ENCODE measurements around the gene SLC17A2. TPM values are rescaled to one million over a fixed set of nuclear protein-coding genes. Genes with fewer than 3 reads are reported as not detected.
"Not testable (repeated sequence)": the region's sequence is repeated elsewhere in the genome, so short reads cannot be mapped to it uniquely, and the experiment has no call there.

SLC17A2 gene
- polyA plus RNA-seq, 1 donor: not detected

GRCh38 chr6:25951296-25952032 lies 21.0 kb upstream of the SLC17A2 start:
- no peak for DNase-seq

- no peak for DNase-seq
Observed at GRCh38 chr6:25950297-25950696, 19.8 kb upstream of the SLC17A2 start.

DNA sequence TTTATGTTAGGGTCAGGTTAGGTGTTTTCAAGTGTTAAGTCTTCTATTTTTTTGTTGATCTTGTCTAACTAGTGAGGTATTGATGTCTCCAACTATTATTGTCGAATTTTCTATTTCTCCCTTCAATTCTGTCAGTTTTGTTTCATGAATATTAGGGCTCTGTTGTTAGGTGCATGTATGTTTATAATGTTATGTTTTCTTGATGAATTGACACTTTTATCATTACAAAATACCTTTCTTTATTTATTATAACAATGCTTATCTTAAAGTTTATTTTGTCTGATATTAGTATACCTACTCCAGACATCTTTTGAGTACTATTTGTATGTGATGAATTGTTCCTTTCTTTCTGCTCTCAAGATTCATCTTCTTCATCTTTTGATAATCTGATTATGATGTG lies 19.2 kb upstream of the SLC17A2 start:
- DNase-seq: no peak

DNA sequence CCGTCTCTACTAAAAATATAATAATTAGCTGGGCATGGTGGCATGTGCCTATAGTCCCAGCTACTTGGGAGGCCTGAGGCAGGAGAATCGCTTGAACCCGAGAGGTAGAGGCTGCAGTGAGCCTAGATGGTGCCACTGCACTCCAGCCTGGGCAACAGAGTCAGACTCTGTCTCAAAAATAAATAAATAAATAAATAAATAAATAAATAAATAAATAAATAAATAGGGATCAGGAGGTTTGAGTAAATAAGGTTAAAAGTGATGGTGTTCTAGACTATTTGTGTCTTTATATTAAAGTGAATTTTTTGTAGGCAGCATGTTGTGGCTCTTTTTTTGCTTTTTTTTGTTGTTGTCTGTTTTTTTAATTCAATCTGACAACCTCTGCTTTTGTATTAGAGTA lies 17.0 kb upstream of the SLC17A2 start:
- DNase-seq: not testable (repeated sequence)

DNA sequence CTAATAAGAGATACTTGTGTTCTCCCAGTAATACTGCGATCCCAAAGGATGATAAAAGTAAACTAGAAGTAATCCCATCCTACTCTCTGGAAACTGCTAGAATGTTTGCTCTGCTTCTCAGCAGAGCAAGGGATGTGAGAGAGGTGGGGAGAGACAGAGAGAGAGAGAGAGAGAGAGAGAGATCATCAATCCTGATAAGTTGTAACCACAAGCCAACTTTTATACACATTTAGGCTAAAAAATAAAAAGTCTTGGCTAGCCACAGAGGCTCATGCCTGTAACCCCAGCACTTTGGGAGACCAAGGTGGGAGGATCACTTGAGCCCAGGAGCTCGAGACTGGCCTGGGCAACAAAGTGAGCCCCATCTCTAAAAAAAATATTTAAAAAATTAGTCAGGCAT lies 16.1 kb upstream of the SLC17A2 start:
- no peak for DNase-seq

DNA sequence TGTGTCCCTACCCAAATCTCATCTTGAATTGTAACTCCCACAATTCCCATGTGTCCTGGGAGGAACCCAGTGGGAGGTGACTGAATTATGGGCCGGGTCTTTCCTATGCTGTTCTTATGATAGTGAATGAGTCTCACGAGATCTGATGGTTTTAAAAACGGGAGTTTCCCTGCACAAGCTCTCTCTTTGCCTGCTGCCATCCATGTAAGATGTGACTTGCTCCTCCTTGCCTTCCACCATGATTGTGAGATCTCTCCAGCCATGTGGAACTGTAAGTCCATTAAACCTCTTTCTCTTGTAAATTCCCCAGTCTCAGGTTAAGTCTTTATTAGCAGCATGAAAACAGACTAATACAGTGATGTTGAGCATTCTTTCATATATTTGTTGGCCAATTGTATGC lies 15.2 kb upstream of the SLC17A2 start:
- DNase-seq: not testable (repeated sequence)

- no peak for DNase-seq
Observed at GRCh38 chr6:25944688-25945574, 14.4 kb upstream of the SLC17A2 start.

GRCh38 chr6:25943887-25944286 lies 13.4 kb upstream of the SLC17A2 start:
- DNase-seq: no peak

GRCh38 chr6:25942561-25943147 lies 12.2 kb upstream of the SLC17A2 start:
- no peak for DNase-seq

DNA sequence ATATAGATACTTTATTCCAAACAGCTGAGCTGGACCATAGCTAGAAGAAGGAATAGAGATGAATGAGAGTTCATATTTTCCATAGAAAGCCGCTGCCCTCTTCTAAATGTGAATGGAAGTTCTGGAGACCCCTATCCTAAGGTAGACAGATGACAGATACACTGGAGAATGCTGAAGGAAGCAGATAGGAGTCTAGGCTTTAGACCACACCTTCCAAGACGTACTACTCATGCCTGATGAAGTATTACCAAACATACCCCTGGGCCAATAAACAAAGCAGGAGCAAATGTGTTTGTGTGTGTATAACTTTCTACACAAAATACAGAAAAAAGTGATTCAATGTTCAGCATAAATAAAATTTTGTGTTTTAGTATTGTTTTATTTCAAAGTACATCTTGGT lies 9.1 kb upstream of the SLC17A2 start:
- no peak for DNase-seq

DNA sequence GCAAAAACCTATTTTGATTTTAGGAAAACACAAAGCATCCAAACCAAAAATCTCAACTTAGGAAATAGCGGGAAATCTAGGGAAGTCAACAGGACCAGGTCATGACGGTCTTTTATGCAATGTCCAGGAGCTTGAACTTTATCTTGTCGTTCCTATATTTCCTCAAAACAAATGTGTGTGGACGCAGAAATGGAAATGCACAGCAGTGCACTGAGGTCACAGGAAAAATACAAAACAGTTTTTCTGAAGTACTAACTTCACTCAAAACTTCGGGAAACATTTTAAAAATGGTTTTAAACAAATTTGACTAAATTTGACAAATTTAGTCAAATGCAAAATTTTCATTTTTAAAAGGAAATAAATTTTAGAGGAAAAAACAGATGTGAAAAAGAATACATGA lies 5.5 kb upstream of the SLC17A2 start:
- DNase-seq: no peak

- DNase-seq: no peak
Observed at GRCh38 chr6:25934735-25935313, 4.3 kb upstream of the SLC17A2 start.

- DNase-seq: no peak
Observed at GRCh38 chr6:25934156-25934555, 3.7 kb upstream of the SLC17A2 start.

- no peak for DNase-seq
Observed at GRCh38 chr6:25931411-25931709, 869 bp upstream of the SLC17A2 start.

DNA sequence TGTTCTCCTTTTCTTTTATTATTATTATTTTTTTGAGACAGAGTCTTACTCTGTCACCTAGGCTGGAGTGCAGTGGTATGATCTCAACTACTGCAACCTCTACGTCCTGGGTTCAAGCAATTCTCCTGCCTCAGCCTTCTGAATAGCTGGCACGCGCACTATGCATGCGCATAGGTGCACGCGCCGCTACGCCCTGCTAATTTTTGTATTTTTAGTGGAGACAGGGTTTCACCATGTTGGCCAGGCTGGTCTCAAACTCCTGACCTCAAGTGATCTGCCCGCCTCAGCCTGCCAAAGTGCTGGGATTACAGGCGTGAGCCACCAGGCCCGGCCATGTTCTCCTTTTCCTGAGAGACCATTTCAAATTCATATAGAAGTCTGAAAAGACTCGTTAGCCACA lies 706 bp downstream of the SLC17A2 start:
- not testable (repeated sequence) for DNase-seq

DNA sequence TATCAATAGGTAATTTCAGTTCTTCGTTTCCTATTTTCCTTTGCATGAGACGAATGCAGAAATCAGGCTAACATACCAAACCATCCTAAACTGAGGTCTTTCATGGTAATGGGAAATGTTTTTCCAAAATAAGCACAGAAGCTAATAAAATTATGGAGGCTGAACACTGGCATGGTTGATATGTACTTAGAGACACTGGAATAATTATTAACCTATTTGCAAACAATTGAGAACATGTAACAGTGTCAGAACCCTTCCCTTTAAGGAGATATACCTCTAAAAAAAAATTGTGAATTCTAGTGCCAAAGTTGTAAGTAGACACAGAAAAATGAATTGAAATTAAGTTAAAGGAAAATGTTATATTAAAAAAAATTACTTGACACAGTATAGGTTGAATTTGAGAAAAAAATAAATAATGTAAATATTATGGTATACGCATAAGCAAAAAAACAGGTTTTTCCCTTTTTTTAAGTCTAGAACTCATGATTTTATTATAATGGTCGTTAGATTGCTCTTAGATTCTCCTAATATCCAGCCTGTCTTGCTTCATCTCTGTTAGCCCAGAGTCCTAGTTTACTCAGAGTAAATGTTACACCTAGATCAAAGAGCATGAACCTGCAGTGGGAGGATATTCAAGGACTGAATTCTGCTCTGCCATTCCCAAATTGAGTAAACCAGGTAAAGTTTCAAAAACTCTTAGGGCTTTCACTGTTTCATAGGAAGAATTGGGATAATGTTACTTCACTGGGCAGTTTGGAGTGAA lies 1.7 kb downstream of the SLC17A2 start:
- DNase-seq: no peak

DNA sequence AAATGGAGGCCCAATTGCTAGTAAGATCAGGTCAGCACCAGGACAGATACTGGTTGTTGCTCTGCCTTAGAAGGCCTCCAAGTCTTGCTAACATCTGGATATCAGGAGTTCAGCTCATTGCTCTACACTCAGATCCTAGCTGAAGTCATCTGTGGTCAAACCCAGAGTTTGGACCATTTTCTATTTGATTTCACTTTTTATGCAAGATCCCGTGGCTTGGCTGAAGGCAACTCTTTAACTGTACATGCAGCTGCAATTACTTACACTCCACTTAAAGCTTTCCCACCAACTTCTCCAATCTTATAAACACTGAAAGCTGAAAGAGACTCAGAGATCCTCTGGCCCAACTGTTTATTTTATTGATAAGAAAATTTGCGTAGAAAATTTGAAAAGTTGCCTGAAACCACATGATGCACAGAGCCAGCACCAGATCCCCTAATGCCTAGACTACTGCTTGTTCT lies 2.7 kb downstream of the SLC17A2 start:
- DNase-seq: peak; percentile 9

- no peak for DNase-seq
Observed at GRCh38 chr6:25927178-25927577, 3.3 kb downstream of the SLC17A2 start.

GRCh38 chr6:25925876-25926275 lies 4.6 kb downstream of the SLC17A2 start:
- no peak for DNase-seq

DNA sequence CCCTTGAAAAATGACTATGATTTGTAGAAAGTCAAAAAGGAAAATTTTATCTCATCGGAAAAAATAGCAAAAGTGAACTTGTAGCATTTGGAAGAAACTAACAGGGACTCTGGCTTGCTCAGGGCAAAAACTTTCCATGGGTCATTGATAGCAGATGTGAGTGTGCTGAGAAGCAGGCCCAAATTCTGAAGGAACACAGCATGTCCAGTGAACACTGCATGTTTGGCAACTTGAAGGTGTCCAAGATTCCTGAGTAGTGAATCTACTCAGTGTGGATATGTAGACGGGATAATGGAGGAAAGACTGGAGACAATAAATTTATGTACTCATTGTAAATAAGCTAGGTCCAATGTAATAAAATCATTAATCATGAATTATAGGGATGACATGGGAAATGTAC lies 8.2 kb downstream of the SLC17A2 start:
- peak; percentile 11 for DNase-seq

DNA sequence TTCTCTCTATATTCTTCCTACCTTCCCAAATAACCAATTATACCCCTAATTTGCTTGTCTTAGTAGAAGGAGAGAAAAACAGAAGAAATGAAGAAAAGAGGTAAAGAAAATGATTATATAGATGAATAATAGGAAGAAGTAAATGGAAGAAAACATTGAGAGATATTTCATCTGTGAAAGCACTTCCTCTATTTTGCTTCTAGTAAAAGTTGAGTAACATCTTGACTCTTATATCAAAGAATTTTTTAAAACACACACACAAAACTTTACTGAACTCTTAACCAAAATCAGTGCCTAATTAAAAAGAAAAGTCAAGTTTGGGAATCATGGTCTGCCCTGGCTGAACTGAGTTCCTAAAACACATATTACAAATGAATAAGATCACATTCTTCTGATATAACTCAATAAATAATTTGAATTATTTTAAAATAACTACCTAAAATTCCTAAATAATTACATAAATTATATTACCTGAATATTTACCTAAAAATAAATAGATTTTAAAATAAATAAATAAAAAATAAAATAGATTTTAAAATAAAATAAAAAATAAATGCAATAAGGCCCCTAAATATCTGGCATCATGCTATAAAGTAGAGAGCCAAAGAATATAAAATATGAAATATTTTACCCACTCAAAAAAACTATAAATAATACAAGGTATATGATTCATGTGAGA lies 8.8 kb downstream of the SLC17A2 start:
- no peak for DNase-seq

- no peak for DNase-seq
Observed at GRCh38 chr6:25919657-25920056, 10.8 kb downstream of the SLC17A2 start.

Data from hindlimb muscle (tissue), 1 donor.